Parathyroid adenoma (tissue), 2 donors: Measurements from ENCODE around the gene HDAC4.

Experiments
- H2AFZ ChIP-seq: fragments of 300-600 bp; sonication (generic); one replicate; pipeline ENCODE4 v1.7.0; 2017; ENCODE audit warnings: antibody characterized with exemption, mild to moderate bottlenecking
- H3K27ac ChIP-seq: fragments of 300-600 bp; sonication (generic); one replicate; pipeline ENCODE4 v1.7.0; 2017
- H3K27me3 ChIP-seq: fragments of 300-600 bp; sonication (generic); one replicate; pipeline ENCODE4 v1.7.0; 2017; ENCODE audit warnings: low read length; ENCODE audit not compliant: control insufficient read depth, insufficient read depth
- H3K36me3 ChIP-seq: fragments of 300-600 bp; sonication (generic); one replicate; pipeline ENCODE4 v1.7.0; 2017; ENCODE audit warnings: low read length; ENCODE audit not compliant: control insufficient read depth, insufficient read depth
- H3K4me1 ChIP-seq: fragments of 300-600 bp; sonication (generic); one replicate; pipeline ENCODE4 v1.7.0; 2017; ENCODE audit warnings: control low read depth
- H3K4me2 ChIP-seq: fragments of 300-600 bp; sonication (generic); one replicate; pipeline ENCODE4 v1.7.0; 2017; ENCODE audit warnings: low read length
- H3K4me3 ChIP-seq: fragments of 300-600 bp; sonication (generic); one replicate; pipeline ENCODE4 v1.7.0; 2017; ENCODE audit warnings: low read depth, low read length
- H3K79me2 ChIP-seq: fragments of 300-600 bp; sonication (generic); one replicate; pipeline ENCODE4 v1.7.0; 2017; ENCODE audit warnings: control low read depth
- H3K9ac ChIP-seq: fragments of 300-600 bp; sonication (generic); one replicate; pipeline ENCODE4 v1.7.0; 2017; ENCODE audit warnings: mild to moderate bottlenecking
- H3K9me3 ChIP-seq: fragments of 300-600 bp; sonication (generic); one replicate; pipeline ENCODE4 v1.7.0; 2017; ENCODE audit warnings: low read length; ENCODE audit not compliant: control insufficient read depth
- TF ChIP-seq, protein P1 (sequence below): fragments of 300-600 bp; sonication (generic); IDR thresholded peaks from one replicate; pipeline ENCODE4 v1.7.0; 2017; ENCODE audit warnings: antibody characterized with exemption, mild to moderate bottlenecking
- donor health status: primary hyperparathyroidism.

The HDAC4 gene

DNA sequence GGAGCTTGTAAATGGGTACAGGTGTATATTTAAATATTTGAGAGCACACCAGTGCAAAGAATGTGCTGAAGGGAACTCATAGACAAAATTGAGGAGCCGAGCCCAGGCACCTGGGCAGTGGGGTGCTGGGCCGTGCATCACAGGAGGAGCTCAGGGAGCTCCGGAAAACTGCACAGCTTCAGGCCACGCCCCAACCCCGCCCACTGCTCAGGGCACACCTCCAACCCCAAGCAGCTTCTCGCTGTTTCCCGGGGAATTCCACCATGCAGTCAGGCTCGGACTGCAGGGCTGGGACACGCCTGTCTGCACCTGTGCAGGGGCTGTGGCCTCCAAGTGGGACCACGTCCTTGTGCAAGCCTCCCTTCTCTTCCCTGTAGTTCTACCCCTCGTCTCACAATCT is 243.0 kb downstream of the HDAC4 start:
- no peak overlapping the region for H3K27ac ChIP-seq
- no peaks in the 10 kb centered on the region for H3K79me2 ChIP-seq
- no peak overlapping the region for H3K9ac ChIP-seq
- TF ChIP-seq, protein P1, sequence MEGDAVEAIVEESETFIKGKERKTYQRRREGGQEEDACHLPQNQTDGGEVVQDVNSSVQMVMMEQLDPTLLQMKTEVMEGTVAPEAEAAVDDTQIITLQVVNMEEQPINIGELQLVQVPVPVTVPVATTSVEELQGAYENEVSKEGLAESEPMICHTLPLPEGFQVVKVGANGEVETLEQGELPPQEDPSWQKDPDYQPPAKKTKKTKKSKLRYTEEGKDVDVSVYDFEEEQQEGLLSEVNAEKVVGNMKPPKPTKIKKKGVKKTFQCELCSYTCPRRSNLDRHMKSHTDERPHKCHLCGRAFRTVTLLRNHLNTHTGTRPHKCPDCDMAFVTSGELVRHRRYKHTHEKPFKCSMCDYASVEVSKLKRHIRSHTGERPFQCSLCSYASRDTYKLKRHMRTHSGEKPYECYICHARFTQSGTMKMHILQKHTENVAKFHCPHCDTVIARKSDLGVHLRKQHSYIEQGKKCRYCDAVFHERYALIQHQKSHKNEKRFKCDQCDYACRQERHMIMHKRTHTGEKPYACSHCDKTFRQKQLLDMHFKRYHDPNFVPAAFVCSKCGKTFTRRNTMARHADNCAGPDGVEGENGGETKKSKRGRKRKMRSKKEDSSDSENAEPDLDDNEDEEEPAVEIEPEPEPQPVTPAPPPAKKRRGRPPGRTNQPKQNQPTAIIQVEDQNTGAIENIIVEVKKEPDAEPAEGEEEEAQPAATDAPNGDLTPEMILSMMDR = no peak
- H3K4me3 ChIP-seq = no peak overlapping the region
- H3K36me3 ChIP-seq = no peaks in the 10 kb centered on the region
- no peaks in the 10 kb centered on the region for H3K9me3 ChIP-seq
- no peaks in the 10 kb centered on the region for H3K27me3 ChIP-seq
- H2AFZ ChIP-seq = no peak overlapping the region
- no peaks in the 10 kb centered on the region for H3K4me1 ChIP-seq
- no peak overlapping the region for H3K4me2 ChIP-seq

DNA sequence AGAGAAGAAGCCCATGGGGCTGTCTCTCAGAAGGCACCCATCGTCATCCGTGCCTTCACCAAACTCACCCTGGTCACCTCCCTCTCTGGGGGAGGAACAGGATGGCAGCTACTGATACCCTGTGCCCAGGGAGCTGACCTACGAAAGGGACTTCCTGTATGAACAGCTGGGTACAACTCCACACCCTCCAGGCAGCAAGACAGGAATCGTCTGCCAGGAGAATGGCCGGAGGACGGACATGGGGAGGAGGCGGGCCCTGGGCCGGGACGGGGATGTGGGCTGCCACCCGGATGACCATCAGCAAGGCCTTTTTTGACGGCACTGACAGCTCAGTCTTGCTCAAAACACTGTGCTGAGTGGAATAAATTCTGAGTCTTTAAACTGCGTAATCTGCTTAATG is 243.6 kb downstream of the HDAC4 start:
- no peak overlapping the region for H3K4me3 ChIP-seq
- H2AFZ ChIP-seq = no peak overlapping the region
- H3K36me3 ChIP-seq = no peaks in the 10 kb centered on the region
- H3K27me3 ChIP-seq = no peaks in the 10 kb centered on the region
- no peaks in the 10 kb centered on the region for H3K79me2 ChIP-seq
- H3K27ac ChIP-seq = no peak overlapping the region
- H3K4me2 ChIP-seq = no peak overlapping the region
- H3K9ac ChIP-seq = no peak overlapping the region
- TF ChIP-seq, protein P1 = no peak
- no peaks in the 10 kb centered on the region for H3K4me1 ChIP-seq
- no peaks in the 10 kb centered on the region for H3K9me3 ChIP-seq

DNA sequence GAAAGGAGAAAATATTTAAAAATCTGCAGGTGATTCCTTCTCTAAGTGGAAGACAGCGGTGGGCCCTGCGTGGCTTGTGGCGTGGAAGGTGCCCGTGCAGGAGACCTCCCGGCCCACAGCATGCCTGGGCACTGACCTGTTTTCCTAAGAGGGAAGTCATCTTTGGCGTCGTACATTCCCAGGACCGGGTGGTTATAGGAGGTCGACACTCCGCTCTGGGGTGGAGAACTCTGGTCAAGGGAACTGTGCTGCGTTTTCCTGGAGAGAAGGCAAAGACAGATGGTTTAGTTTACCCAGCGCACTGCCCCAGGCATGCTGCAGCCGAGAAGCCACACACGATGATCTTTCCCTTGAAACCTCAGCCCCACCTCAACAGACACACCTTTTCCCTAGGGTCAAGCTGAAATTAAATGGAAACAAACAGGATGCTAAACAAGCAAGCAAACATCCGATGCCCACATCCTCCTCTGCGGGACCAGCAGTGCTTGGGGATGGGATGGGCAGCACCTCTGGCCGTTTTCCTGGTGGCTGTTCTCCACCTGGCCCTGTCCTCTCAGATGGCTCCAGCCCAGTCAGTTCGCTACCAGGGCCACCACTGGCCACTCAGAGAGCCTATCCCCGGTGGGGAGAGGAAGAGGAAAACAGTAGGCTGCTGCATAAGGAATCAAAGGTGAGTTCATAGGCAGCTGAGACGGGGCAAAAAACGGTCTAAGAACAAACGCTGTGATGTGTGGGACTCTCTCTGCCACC is 244.1 kb downstream of the HDAC4 start:
- Histone ChIP-seq H3K79me2 (no peaks in the 10 kb centered on the region), H3K9ac (no peak overlapping the region), H3K4me2 (no peak overlapping the region), H3K27me3 (no peaks in the 10 kb centered on the region), H3K9me3 (no peaks in the 10 kb centered on the region), H3K27ac (no peak overlapping the region), H3K4me3 (no peak overlapping the region), H3K4me1 (no peaks in the 10 kb centered on the region), H3K36me3 (no peaks in the 10 kb centered on the region), H2AFZ (no peak overlapping the region)
- TF ChIP-seq, protein P1 = no peak

DNA sequence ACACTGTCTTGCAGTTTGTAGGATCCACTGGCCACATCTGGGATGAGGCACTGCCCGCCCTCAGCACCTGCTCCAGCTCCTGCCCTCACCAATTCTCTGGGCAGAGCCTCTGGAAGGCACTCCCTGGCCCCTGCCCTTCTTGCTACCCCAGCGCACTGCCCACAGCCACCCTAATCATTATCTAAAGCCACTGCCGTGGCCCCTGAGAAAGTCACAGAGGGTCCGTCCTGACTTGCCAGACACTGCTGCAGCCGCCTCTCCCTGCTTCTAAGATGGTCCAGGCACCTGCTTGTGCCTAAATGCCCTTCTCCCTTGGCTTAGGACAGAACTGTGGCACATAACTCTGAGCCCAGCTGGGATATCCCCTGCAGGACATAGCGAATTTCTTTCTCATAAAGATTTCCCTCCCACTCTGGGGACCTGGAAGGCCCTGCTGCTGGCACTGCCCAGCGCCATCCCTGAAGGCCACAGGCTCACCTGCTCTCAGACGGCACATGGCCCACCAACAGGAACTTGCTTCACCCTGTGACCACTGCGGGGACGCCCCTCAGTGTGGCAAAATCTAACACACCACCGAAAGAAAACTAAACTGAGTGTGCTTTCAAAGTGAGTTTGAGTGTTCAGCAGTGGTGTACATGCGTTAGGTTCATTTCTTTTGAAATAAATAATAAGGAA is 244.9 kb downstream of the HDAC4 start:
- H3K27ac ChIP-seq = no peak overlapping the region
- H3K36me3 ChIP-seq = no peaks in the 10 kb centered on the region
- no peak overlapping the region for H3K9ac ChIP-seq

More for the DNA sequence above, 244.9 kb downstream of the HDAC4 start:
- H2AFZ ChIP-seq = no peak overlapping the region
- TF ChIP-seq, protein P1 = no peak
- no peak overlapping the region for H3K4me3 ChIP-seq
- no peak overlapping the region for H3K4me2 ChIP-seq
- H3K27me3 ChIP-seq = no peaks in the 10 kb centered on the region
- H3K9me3 ChIP-seq = no peaks in the 10 kb centered on the region
- H3K4me1 ChIP-seq = no peaks in the 10 kb centered on the region
- no peaks in the 10 kb centered on the region for H3K79me2 ChIP-seq
